GM23338 (cell line): Measurements from ENCODE around the gene CIB4. TPM values are rescaled to one million over a fixed set of nuclear protein-coding genes. Genes with fewer than 3 reads are reported as not detected.

Experiments used
- JUNB ChIP-seq: IDR thresholded peaks from one replicate; pipeline ENCODE4 v1.6.1; 2016; ENCODE audit warnings: antibody characterized with exemption; ENCODE audit not compliant: unreplicated experiment
- POLR2AphosphoS5 ChIP-seq: IDR thresholded peaks from 2 replicates; pipeline ENCODE4 v1.6.1; 2016; ENCODE audit warnings: antibody characterized with exemption, low read depth
- REST ChIP-seq: IDR thresholded peaks from one replicate; pipeline ENCODE4 v1.6.1; 2018; ENCODE audit warnings: antibody characterized with exemption; ENCODE audit not compliant: unreplicated experiment
- ZNF331 ChIP-seq: fragments of 250-450 bp; sonication (Bioruptor Pico); IDR thresholded peaks from 2 replicates; pipeline ENCODE4 v1.5.0; 2020; ENCODE audit warnings: low read depth, mild to moderate bottlenecking, moderate library complexity
- ZNF462 ChIP-seq: fragments of 250-450 bp; sonication (Bioruptor Pico); IDR thresholded peaks from 2 replicates; pipeline ENCODE4 v1.5.0; 2020; ENCODE audit warnings: mild to moderate bottlenecking, moderate library complexity
- polyA plus RNA-seq: library from polyadenylated mRNA; unstranded; fragments of >200 nt; fragmentation: Nextera tagmentation; extraction: Ambion mirVana; gene quantifications from 2 replicates; pipeline ENCODE4 v1.2.1, GENCODE V29; 2016
- total RNA-seq: library from RNA; depleted of rRNA; stranded (reverse); fragments of >200 nt; shearing (Covaris generic); gene quantifications from 2 replicates; pipeline ENCODE4 v1.2.3, GENCODE V29; 2014
- TF ChIP-seq, protein P1 (sequence below): IDR thresholded peaks from 2 replicates; pipeline ENCODE4 v1.6.1; 2016; ENCODE audit warnings: antibody characterized with exemption

Gene CIB4
- total and polyA plus RNA-seq, 2 experiments from 2014 or later = not detected

- TF ChIP-seq ZNF462 (CRISPR knock-in tag) = no peak
- no peak for TF ChIP-seq ZNF331
- TF ChIP-seq, protein P1, sequence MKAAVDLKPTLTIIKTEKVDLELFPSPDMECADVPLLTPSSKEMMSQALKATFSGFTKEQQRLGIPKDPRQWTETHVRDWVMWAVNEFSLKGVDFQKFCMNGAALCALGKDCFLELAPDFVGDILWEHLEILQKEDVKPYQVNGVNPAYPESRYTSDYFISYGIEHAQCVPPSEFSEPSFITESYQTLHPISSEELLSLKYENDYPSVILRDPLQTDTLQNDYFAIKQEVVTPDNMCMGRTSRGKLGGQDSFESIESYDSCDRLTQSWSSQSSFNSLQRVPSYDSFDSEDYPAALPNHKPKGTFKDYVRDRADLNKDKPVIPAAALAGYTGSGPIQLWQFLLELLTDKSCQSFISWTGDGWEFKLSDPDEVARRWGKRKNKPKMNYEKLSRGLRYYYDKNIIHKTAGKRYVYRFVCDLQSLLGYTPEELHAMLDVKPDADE = no peak
- TF ChIP-seq POLR2AphosphoS5 = no peak
- TF ChIP-seq JUNB = no peak
- no peak for TF ChIP-seq REST
These were observed 24.2 kb downstream of the CIB4 start (continued) for GRCh38 chr2:26616706-26617587.
